ENCODE results near the gene PTPN14. TPM values are rescaled to one million over a fixed set of nuclear protein-coding genes. Genes with fewer than 3 reads are reported as not detected.
"Not testable (repeated sequence)": the region's sequence is repeated elsewhere in the genome, so short reads cannot be mapped to it uniquely, and the experiment has no call there.

PTPN14 gene
- total RNA-seq, 3 donors from 2014 or later: 5.8 to 49.0 (median 8.3) TPM

DNA sequence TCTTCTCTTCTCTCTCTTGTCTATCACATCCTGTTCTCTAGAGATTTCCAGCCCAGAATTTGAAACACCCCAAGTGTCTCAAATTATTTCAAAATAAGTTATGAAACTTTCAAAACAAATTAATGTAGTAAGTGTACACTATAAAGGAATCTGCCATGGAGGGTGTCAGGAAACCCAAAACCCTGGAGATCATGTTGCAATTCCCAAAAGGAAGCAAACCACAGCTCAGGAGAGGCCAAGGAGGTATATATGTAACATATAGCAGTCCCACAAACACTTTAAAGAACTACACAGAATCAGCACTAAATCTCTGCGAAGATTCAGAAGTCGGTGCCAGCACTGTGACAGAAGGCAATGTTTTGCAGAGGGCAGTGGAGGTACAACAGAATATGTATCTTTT, 26.6 kb downstream of the PTPN14 start:
- Histone ChIP-seq H3K9me3 (no peaks in the 10 kb centered on the region), H3K4me1 (ENCODE audit: low read depth) (no peaks in the 10 kb centered on the region), H3K4me3 (no peak overlapping the region), H3K36me3 (ENCODE audit: low read depth) (no peaks in the 10 kb centered on the region)
- DNase-seq (no peak), ATAC-seq (no peak)
- TF ChIP-seq CTCF (IDR thresholded peaks at IDR 0.05): no peak
- intact Hi-C loops (cut with DNase I, micrococcal nuclease): no loop called here

DNA sequence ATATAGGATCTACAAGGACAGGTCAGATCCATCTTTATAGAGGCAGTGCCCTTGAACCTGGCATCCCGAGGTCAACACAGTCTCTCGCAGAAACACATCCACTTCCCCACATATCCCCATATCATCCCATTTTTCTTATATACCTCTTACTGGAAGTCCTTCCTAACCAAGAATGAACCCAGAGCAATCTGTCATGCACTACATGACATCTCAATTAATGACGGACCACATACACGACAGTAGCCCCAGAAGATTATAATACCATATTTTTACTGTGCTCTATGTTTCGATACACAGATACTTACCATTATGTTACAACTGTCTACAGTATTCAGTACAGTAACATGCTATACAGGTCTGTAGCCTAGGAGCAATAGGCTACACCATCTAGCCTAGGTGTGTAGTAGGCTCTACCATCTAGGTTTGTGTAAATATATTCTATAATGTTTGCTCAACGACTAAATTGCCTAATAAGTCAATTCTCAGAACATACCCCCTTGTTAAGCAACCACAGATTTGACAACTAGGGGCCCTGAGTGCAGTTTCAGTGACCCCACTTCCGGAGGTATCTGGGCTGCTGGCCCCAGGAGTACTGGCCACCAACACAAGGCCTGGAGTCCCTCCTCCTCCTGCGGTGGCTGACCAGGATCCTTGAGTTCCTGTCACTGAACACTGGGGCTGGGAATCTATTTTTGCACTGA, 28.1 kb downstream of the PTPN14 start:
- DNase-seq (no peak), ATAC-seq (no peak)
- no peaks in the 10 kb centered on the region for H3K4me1 ChIP-seq (ENCODE audit: low read depth)
- no peak overlapping the region for H3K4me3 ChIP-seq
- no peak for TF ChIP-seq CTCF (IDR thresholded peaks at IDR 0.05)
- no peaks in the 10 kb centered on the region for H3K9me3 ChIP-seq
- intact Hi-C loops (cut with DNase I, micrococcal nuclease): no loop called here
- no peaks in the 10 kb centered on the region for H3K36me3 ChIP-seq (ENCODE audit: low read depth)

DNA sequence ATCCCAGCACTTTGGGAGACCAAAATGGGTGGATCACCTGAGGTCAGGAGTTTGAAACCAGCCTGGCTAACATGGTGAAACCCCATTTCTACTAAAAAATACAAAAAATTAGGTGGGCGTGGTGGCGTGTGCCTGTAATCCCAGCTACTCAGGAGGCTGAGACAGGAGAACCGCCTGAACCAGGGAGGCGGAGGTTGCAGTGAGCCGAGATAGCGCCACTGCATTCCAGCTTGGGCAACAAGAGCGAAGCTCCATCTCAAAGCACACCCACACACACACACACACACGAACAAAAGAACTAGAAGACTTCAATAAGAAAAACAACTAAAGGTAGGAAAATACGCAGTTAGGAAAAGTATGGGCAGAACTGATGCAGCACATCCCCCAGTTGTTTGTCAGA, 29.9 kb downstream of the PTPN14 start:
- DNase-seq; H3K9me3 ChIP-seq; intact Hi-C loops (cut with DNase I, micrococcal nuclease); H3K4me3 ChIP-seq; ATAC-seq; H3K4me1 ChIP-seq (ENCODE audit: low read depth); H3K36me3 ChIP-seq (ENCODE audit: low read depth): not testable (repeated sequence)

GRCh38 chr1:214520544-214521165, 30.7 kb downstream of the PTPN14 start:
- intact Hi-C loops (cut with DNase I, micrococcal nuclease): no loop called here
- Histone ChIP-seq H3K4me1 (ENCODE audit: low read depth) (no peaks in the 10 kb centered on the region), H3K4me3 (no peak overlapping the region), H3K36me3 (ENCODE audit: low read depth) (no peaks in the 10 kb centered on the region), H3K9me3 (no peaks in the 10 kb centered on the region)
- TF ChIP-seq CTCF (IDR thresholded peaks at IDR 0.05): no peak
- no peak for ATAC-seq
- DNase-seq: no peak

- Histone ChIP-seq H3K4me3 (no peak overlapping the region), H3K36me3 (ENCODE audit: low read depth) (no peaks in the 10 kb centered on the region), H3K4me1 (ENCODE audit: low read depth) (no peaks in the 10 kb centered on the region), H3K9me3 (no peaks in the 10 kb centered on the region)
- ATAC-seq (no peak), DNase-seq (no peak)
- TF ChIP-seq CTCF (IDR thresholded peaks at IDR 0.05): no peak
- intact Hi-C loops (cut with DNase I, micrococcal nuclease): no loop called here
Observed at GRCh38 chr1:214518361-214518760, 33.0 kb downstream of the PTPN14 start.

DNA sequence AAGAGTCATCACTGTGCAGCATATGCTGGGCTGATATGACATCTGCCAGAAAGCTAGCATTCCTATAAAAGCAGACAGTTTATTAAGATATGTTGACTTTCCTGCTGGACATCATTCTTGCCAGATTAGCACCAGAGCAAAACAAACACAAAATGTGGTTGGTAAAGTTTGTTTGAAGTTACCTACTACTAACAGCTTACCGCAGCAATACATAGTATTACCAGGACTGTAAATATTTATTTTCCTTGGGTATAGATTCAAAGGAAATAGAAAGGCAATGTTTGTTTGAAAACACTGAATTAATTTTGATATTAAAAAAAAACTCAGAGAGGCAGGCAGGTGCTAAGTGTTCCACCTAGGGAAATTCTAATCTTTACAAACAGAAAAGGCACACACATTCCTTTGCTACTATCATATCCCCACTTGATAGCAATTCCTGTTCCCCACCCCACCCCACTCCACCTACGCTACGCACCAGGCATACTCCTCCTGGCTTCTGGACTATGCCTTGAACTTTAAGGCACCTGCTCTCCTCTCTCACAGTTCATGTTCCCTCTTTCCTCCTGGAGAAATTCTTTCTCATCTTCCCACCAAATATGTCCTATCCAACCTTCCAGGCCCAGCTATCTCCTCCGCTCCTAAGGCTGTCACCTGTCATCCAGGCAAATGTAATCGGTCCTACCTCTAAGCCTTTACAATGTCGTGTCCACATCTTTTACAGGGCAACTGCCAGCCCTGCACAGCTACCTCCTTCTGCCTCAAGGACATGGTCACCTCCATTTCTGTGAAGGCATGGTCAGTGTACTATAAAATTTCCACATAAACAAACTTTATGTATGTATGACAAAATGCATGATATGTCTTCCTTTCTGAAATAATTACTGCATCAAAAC, 34.7 kb downstream of the PTPN14 start:
- TF ChIP-seq CTCF (IDR thresholded peaks at IDR 0.05): no peak
- Histone ChIP-seq H3K4me3 (no peak overlapping the region), H3K9me3 (no peaks in the 10 kb centered on the region), H3K4me1 (ENCODE audit: low read depth) (no peaks in the 10 kb centered on the region), H3K36me3 (ENCODE audit: low read depth) (no peaks in the 10 kb centered on the region)
- DNase-seq (no peak), ATAC-seq (peak; percentile 71)
- intact Hi-C loops (cut with DNase I, micrococcal nuclease): no loop called here
